H9 (cell line): Measurements from ENCODE around the gene AXIN1. TPM values are rescaled to one million over a fixed set of nuclear protein-coding genes. Genes with fewer than 3 reads are reported as not detected.

Experiments
- DNase-seq: peaks from one replicate; pipeline ENCODE4 v3.0.0-alpha.2; 2017
- H2AFZ ChIP-seq: one replicate; pipeline ENCODE4 v1.6.1; 2013; ENCODE audit warnings: mild to moderate bottlenecking, low read length, control low read depth, moderate library complexity
- H2AK5ac ChIP-seq: 2 replicates; pipeline ENCODE4 v1.6.1; 2013; ENCODE audit warnings: low read length, control low read depth, mixed read lengths; ENCODE audit not compliant: insufficient read length
- H2BK120ac ChIP-seq: one replicate; pipeline ENCODE4 v1.6.1; 2013; ENCODE audit warnings: low read depth, mild to moderate bottlenecking, low read length, control low read depth, inconsistent platforms; ENCODE audit not compliant: poor library complexity, severe bottlenecking
- H2BK12ac ChIP-seq: 2 replicates; pipeline ENCODE4 v1.6.1; 2013; ENCODE audit warnings: low read length, control low read depth, mixed read lengths, low read depth; ENCODE audit not compliant: insufficient read length
- H2BK15ac ChIP-seq: 2 replicates; pipeline ENCODE4 v1.6.1; 2013; ENCODE audit warnings: low read depth, low read length, control low read depth
- H2BK20ac ChIP-seq: one replicate; pipeline ENCODE4 v1.6.1; 2013; ENCODE audit warnings: low read depth, mild to moderate bottlenecking, low read length, control low read depth, inconsistent platforms; ENCODE audit not compliant: poor library complexity, severe bottlenecking
- H2BK5ac ChIP-seq: 2 replicates; pipeline ENCODE4 v1.6.1; 2013; ENCODE audit warnings: low read length, control low read depth, mixed read lengths; ENCODE audit not compliant: insufficient read length
- H3K14ac ChIP-seq: 2 replicates; pipeline ENCODE4 v1.6.1; 2013; ENCODE audit warnings: low read length, control low read depth; ENCODE audit not compliant: insufficient read depth
- H3K18ac ChIP-seq: 2 replicates; pipeline ENCODE4 v1.6.1; 2013; ENCODE audit warnings: low read depth, mild to moderate bottlenecking, mixed read lengths, low read length, control low read depth; ENCODE audit not compliant: insufficient read length
- H3K23ac ChIP-seq: 2 replicates; pipeline ENCODE4 v1.6.1; 2013; ENCODE audit warnings: low read length, control low read depth, mixed read lengths, low read depth; ENCODE audit not compliant: insufficient read length
- H3K23me2 ChIP-seq: 2 replicates; pipeline ENCODE4 v1.6.1; 2013; ENCODE audit warnings: low read depth, mild to moderate bottlenecking, mixed read lengths, low read length, control low read depth; ENCODE audit not compliant: insufficient read length, poor library complexity, severe bottlenecking
- H3K27ac ChIP-seq: 2 replicates; pipeline ENCODE4 v1.5.1; 2013; ENCODE audit warnings: low read length, control low read depth, mixed read lengths, low read depth; ENCODE audit not compliant: insufficient read length
- H3K27me3 ChIP-seq: 2 replicates; pipeline ENCODE4 v1.6.1; 2013; ENCODE audit warnings: low read length, control low read depth, inconsistent platforms; ENCODE audit not compliant: insufficient read depth
- H3K4ac ChIP-seq: 2 replicates; pipeline ENCODE4 v1.6.1; 2013; ENCODE audit warnings: low read depth, mild to moderate bottlenecking, control low read depth, inconsistent platforms, low read length, moderate library complexity
- H3K4me1 ChIP-seq: 2 replicates; pipeline ENCODE4 v1.6.1; 2013; ENCODE audit warnings: low read length, control low read depth, inconsistent platforms; ENCODE audit not compliant: insufficient read depth
- H3K4me2 ChIP-seq: 2 replicates; pipeline ENCODE4 v1.6.1; 2013; ENCODE audit warnings: low read length, control low read depth, mixed read lengths; ENCODE audit not compliant: insufficient read length, insufficient read depth
- H3K56ac ChIP-seq: 2 replicates; pipeline ENCODE4 v1.6.1; 2013; ENCODE audit warnings: low read depth, mild to moderate bottlenecking, mixed read lengths, low read length, control low read depth; ENCODE audit not compliant: insufficient read length
- H3K79me1 ChIP-seq: 2 replicates; pipeline ENCODE4 v1.6.1; 2013; ENCODE audit warnings: low read depth, mild to moderate bottlenecking, moderate library complexity, low read length, control low read depth, inconsistent platforms; ENCODE audit not compliant: insufficient read depth, poor library complexity, severe bottlenecking
- H3K79me2 ChIP-seq: 2 replicates; pipeline ENCODE4 v1.6.1; 2013; ENCODE audit warnings: low read length, control low read depth, inconsistent platforms; ENCODE audit not compliant: insufficient read depth
- H3K9ac ChIP-seq: 2 replicates; pipeline ENCODE4 v1.6.1; 2013; ENCODE audit warnings: low read length, control low read depth, mixed read lengths; ENCODE audit not compliant: insufficient read length; ENCODE audit errors: extremely low read depth
- H3K9me3 ChIP-seq: one replicate; pipeline ENCODE4 v1.6.1; 2013; ENCODE audit warnings: low read depth, low read length, inconsistent platforms; ENCODE audit not compliant: control insufficient read depth
- H3T11ph ChIP-seq: one replicate; pipeline ENCODE4 v1.6.1; 2013; ENCODE audit warnings: mild to moderate bottlenecking, low read length, control low read depth, inconsistent platforms
- H4K20me1 ChIP-seq: one replicate; pipeline ENCODE4 v1.6.1; 2013; ENCODE audit not compliant: control insufficient read depth, insufficient read length, insufficient read depth
- H4K5ac ChIP-seq: 2 replicates; pipeline ENCODE4 v1.6.1; 2013; ENCODE audit warnings: low read depth, mild to moderate bottlenecking, mixed read lengths, low read length, control low read depth; ENCODE audit not compliant: insufficient read length
- H4K8ac ChIP-seq: replicated peaks from 2 replicates; pipeline ENCODE4 v1.6.1; 2013; ENCODE audit warnings: low read length, control low read depth, mixed read lengths, low read depth; ENCODE audit not compliant: insufficient read length
- H4K91ac ChIP-seq: 2 replicates; pipeline ENCODE4 v1.6.1; 2013; ENCODE audit warnings: low read depth, mild to moderate bottlenecking, moderate library complexity, mixed read lengths, low read length, control low read depth; ENCODE audit not compliant: insufficient read length
- H3K27ac Mint-ChIP-seq, 3 experiments: 2 replicates in 2 of 3; 3 replicates in 1 of 3; pipeline ENCODE4 v1.8.0; 2020 to 2021; ENCODE audit warnings: mixed read lengths in 3 of 3, mild to moderate bottlenecking in 1 of 3, moderate library complexity in 1 of 3
- H3K27me3 Mint-ChIP-seq: 2 replicates; pipeline ENCODE4 v1.8.0; 2021; ENCODE audit warnings: low read depth, mild to moderate bottlenecking, moderate library complexity, mixed read lengths
- H3K36me3 Mint-ChIP-seq, 3 experiments: 2 replicates in 2 of 3; 3 replicates in 1 of 3; pipeline ENCODE4 v1.8.0; 2020 to 2021; ENCODE audit warnings: low read depth in 3 of 3, mixed read lengths in 3 of 3; ENCODE audit not compliant: insufficient read depth in 1 of 3
- H3K4me1 Mint-ChIP-seq, 2 experiments: 2 replicates each; pipeline ENCODE4 v1.8.0; 2020; ENCODE audit warnings: mixed read lengths in 2 of 2
- H3K4me3 Mint-ChIP-seq, 2 experiments: 2 replicates in 1 of 2; 3 replicates in 1 of 2; pipeline ENCODE4 v1.8.0; 2020 to 2021; ENCODE audit warnings: mild to moderate bottlenecking in 2 of 2, mixed read lengths in 2 of 2, moderate library complexity in 1 of 2
- H3K9me3 Mint-ChIP-seq, 2 experiments: 2 replicates in 1 of 2; 3 replicates in 1 of 2; pipeline ENCODE4 v1.8.0; 2020; ENCODE audit warnings: mild to moderate bottlenecking in 2 of 2, mixed read lengths in 2 of 2, moderate library complexity in 1 of 2
- CTCF ChIP-seq: fragments of 200-600 bp; sonication (generic); conservative IDR thresholded peaks from 3 replicates; pipeline ENCODE4 v1.8.0; 2021; ENCODE audit warnings: antibody characterized with exemption, mild to moderate bottlenecking
- WGBS: extraction: QIAGEN DNeasy Blood & Tissue Kit; methylation state at CpG from one replicate; pipeline ENCODE4 v1.1.7; 2013; ENCODE audit warnings: missing lambda C conversion rate, low lambda C conversion rate, mixed read lengths; ENCODE audit not compliant: insufficient read length; ENCODE audit errors: extremely low coverage; 5-methylcytosine and 5-hydroxymethylcytosine counted together
- total RNA-seq: library from RNA; stranded (reverse); gene quantifications from 2 replicates; pipeline ENCODE4 v1.2.1, GENCODE V29; 2021

AXIN1 gene
- total RNA-seq, 1 experiment from 2014 or later: 50.9 TPM

- Histone ChIP-seq H3K27me3 (peaks cover 3% of the 10 kb centered on the region; the same call in 1 of the 2 replicates), H2BK15ac (no peak overlapping the region)
Measured at GRCh38 chr16:273547-274421, 78.7 kb downstream of the AXIN1 start.

More at GRCh38 chr16:273547-274421, 78.7 kb downstream of the AXIN1 start:
- Histone ChIP-seq H2BK20ac (no peak overlapping the region), H3K23me2 (peaks cover 5% of the 10 kb centered on the region), H3K14ac (no peak overlapping the region), H4K8ac (no peak overlapping the region), H3K79me2 (no peaks in the 10 kb centered on the region), H3K9me3 (no peaks in the 10 kb centered on the region), H2AK5ac (no peak overlapping the region), H3K27ac (no peak overlapping the region), H2BK120ac (no peak overlapping the region), H3K79me1 (no peaks in the 10 kb centered on the region), H3K4me1 (no peaks in the 10 kb centered on the region), H3K9ac (no peak overlapping the region), H2AFZ (no peak overlapping the region), H3K18ac (no peak overlapping the region), H3K56ac (no peak overlapping the region), H2BK5ac (no peak overlapping the region), H4K20me1 (no peaks in the 10 kb centered on the region), H3K4me2 (no peak overlapping the region), H2BK12ac (no peak overlapping the region), H3K4ac (no peak overlapping the region), H4K5ac (no peak overlapping the region), H3T11ph (no peak overlapping the region), H3K23ac (no peak overlapping the region), H4K91ac (no peak overlapping the region)
- Mint-ChIP-seq H3K4me1 (peaks cover 0 to 2% of the 10 kb centered on the region in 2 experiments; a peak in 1 of 4 replicates), H3K27me3 (peaks cover 37% of the 10 kb centered on the region), H3K9me3 (no peaks in the 10 kb centered on the region; a peak in 1 of 5 replicates), H3K36me3 (no peaks in the 10 kb centered on the region), H3K4me3 (no peak overlapping the region; a peak in 1 of 5 replicates), H3K27ac (no peak overlapping the region)
- TF ChIP-seq CTCF: no peak
- whole genome bisulfite sequencing: no CpG with 5 or more reads among the region's 30 CpGs
- no peak for DNase-seq
